Measurements from ENCODE around the gene CCDC92.
"Not testable (repeated sequence)": the region's sequence is repeated elsewhere in the genome, so short reads cannot be mapped to it uniquely, and the experiment has no call there.

CCDC92 gene

DNA sequence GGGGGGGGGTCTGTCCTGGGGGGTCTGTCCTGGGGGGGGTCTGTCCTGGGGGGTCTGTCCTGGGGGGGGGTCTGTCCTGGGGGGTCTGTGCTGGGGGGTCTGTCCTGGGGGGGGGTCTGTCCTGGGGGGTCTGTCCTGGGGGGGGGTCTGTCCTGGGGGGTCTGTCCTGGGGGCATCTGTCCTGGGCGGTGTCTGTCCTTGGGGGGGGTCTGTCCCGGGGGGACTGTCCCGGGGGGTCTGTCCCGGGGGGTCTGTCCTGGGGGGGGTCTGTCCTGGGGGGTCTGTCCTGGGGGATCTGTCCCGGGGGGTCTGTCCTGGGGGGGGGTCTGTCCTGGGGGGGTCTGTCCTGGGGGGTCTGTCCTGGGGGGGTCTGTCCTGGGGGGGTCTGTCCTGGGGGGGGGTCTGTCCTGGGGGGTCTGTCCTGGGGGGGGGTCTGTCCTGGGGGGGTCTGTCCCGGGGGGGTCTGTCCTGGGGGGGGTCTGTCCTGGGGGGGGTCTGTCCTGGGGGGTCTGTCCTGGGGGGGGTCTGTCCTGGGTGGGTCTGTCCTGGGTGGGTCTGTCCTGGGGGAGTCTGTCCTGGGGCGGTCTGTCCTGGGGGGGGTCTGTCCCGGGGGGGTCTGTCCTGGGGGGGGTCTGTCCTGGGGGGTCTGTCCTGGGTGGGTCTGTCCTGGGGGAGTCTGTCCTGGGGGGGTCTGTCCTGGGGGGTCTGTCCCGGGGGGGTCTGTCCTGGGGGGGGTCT, 60.8 kb downstream of the CCDC92 start:
- DNase-seq (ENCODE audit: low read depth in 2 of 3, low spot score in 1 of 3), result not testable (repeated sequence)

DNA sequence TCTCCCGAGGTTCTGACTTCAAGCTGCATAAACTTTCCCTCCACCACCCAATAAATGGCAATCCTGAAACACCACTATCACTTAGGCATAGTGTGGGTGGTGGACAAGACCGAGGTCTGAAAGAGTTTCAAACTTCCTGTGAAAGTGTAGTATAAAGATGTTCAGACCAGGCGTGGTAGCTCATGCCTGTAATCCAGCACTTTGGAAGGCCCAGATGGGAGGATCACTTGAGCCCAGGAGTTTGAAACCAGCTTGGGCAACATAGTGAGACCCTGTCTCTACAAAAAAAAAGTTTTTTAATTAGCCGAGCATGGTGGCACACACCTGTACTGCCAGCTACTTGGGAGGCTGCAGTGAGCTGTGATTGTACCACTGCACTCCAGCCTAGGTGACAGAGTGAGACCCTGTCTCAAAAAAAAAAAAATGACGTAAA, 61.9 kb downstream of the CCDC92 start:
- DNase-seq (ENCODE audit: low read depth in 2 of 3, low spot score in 1 of 3), result no peak

DNA sequence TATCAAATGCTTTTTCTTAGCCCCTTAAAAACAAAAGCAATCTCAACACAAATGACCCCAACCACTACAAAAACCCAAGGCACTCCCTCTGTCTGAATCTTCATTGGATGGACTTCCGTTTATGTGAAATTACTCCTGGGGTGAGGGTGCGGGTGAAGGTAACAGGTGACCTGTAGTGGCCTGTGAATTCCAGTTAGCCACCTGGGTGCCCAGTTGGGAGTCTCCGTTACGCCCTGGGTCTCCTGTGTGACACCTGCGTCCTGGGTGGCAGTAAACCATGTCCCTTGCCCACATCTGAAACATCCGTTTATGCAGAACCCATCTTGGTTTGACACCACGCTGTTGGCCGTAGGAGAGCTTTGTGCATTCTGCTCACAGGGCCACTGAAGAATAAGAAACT, 62.6 kb downstream of the CCDC92 start:
- DNase-seq (ENCODE audit: low read depth in 2 of 3, low spot score in 1 of 3), result no peak

DNA sequence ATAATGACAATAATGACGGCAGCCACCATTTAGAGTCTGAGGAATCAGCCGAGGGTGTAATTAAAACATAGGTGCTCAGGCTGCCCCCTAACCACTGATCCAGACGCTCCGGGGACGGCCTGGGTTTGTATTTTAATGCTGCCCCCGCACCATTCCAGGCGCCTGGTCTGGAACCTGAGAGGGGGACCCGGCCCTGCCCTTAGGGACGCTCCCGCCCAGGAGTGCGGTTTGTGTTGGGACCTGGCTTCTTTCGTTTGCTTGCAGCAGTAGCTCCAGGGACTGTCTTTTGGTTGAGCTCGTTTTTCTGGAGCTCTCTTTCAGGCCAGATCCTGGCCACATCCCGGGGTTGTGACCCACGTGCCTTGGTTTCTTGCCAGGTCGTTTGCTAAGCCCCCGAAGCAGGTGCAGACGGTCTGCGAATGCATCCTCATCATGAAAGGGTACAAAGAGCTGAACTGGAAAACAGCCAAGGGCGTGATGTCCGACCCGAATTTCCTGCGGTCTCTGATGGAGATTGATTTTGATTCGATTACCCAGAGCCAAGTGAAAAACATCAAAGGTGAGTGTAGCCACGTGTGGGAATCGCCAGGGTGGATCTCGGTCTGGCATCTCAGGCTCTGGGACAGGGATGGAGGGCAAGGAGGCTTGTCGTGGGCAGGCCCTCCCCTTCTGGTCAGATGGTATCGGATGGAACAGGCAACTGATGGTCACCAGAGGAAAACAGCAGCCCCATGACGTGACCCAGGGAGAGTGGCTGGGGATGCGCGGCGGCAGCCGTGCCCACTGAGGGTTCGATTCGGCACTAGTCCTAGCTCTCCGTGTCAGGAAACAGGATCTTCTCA, 63.5 kb downstream of the CCDC92 start:
- no peak for DNase-seq (ENCODE audit: low read depth in 2 of 3, low spot score in 1 of 3)

GRCh38 chr12:123907726-123908476, 64.7 kb downstream of the CCDC92 start:
- DNase-seq (ENCODE audit: low read depth in 2 of 3, low spot score in 1 of 3), result no peak

- no peak for DNase-seq (ENCODE audit: low read depth in 2 of 3, low spot score in 1 of 3)
Observed at GRCh38 chr12:123906711-123907420, 65.8 kb downstream of the CCDC92 start.

DNA sequence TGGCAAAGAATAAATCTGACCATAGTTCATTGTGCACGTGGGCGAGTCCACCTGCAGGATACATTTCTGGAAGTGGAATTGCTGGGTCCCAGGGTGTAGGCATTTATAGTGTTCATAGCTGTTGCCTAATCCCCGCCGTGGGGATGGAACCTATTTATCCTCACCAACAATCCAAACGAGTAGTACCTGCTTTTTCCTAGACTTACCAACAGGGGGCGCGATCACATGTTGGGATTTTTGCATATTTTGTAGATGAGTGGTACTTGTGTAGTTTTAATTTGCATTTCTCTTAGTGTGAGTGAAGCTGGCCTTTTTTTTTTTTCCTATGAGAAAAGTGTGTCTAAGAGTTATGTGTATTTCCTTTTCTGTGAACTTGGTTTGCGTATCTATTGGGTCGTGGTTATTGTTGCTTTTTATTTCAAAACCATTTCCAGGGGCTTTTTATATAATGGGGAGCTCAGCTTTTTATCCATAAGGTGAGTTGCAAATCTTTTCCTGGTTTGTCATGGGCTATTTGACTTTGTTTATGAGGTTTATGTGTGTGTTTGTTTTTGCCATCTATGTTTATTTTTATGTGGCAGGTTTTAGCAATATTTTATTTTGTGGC, 67.2 kb downstream of the CCDC92 start:
- peak; percentile 29 to 77 (median 42) for DNase-seq (ENCODE audit: low read depth in 2 of 3, low spot score in 1 of 3)

DNA sequence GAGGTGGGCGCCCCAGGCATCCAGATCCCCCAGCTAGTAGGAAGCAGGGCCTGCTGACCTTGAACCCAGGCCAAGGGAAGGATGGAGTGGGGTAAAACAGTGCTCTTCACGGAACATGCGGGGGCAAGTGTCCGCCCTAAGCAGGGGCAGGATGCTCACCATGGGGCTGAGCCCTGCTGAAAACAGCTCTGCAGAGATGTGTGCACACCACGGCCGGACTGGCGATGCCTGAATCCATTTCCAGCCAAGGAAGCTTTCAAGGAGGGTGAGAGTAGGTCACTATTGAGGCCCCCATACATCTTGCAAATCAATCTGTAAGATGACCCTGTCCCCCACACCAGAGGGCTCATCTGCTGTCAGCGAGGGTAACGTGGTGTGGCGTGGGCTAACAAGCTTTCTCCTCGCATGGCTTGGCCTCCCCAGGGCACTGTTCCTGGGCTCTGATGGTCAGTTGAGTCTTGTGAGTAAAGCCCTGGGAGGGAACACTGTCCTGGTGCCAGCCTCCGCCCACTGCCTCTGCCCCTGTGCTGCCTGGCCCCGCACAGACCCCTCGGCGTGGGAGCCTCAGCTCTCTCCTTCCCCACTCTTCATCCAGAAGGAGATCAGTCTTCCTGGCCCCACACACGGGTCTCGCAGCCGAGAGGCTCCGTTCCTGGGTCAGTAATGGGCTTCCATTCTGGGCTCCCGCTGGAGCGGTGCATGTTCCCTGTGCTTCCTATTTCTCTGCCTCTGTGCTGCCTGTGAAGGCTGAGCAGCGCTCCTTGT, 69.1 kb downstream of the CCDC92 start:
- DNase-seq (ENCODE audit: low read depth in 2 of 3, low spot score in 1 of 3), result no peak

DNA sequence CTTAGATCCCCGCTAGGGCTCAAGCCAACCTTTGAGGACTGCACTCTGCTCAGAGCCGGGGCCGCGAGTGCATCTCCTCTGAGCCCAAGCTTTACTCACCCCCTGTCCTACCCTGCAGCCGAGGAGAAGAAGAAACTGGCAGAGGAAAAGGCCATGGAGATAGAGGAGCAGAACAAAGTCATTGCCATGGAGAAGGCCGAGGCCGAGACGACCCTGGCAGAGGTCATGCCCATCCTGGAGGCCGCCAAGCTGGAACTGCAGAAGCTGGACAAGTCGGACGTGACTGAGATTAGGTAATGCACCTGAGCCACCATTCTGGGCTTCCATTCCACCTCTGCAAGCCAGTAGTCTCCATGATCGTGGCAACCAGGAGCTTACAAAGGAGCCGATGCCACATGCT, 69.8 kb downstream of the CCDC92 start:
- no peak for DNase-seq (ENCODE audit: low read depth in 2 of 3, low spot score in 1 of 3)

- DNase-seq (ENCODE audit: low read depth in 2 of 3, low spot score in 1 of 3), result no peak
Observed at GRCh38 chr12:123900871-123901376, 71.7 kb downstream of the CCDC92 start.

DNA sequence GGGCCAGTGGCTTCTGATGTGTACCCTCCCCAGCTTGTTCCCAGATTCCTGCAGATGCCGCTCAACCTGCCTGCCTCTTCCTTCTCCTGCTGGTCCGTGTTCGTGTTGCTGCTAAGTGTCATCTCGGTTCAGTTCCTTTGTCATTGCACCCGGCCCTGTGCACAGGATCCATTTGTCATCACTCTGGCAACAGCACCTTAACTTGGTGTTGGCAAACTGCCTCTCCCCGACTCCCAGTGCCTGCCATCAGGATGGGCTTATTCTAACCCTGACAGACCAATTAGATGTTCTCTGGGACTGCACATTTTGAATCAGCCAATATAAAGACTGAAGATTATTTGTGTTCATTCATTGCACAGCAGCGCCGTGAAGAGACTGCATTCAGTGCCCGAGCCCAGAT, 73.3 kb downstream of the CCDC92 start:
- DNase-seq (ENCODE audit: low read depth in 2 of 3, low spot score in 1 of 3), result no peak

DNA sequence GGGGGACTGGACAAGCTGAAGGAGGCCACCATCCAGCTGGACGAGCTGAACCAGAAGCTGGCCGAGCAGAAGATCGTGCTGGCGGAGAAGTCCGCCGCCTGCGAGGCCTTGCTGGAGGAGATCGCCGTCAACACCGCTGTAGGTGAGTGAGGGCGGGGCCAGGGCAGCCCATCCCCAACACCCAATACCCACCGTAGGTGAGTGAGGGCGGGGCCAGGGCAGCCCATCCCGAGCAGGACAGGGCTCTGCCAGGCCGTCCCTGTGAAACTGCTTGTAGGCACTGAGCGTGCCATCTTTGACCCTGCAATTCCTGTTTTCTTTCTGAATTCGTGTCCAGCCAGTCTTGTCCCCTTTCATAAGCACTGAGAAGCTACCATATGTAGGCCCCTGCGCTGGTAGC, 74.0 kb downstream of the CCDC92 start:
- DNase-seq (ENCODE audit: low read depth in 2 of 3, low spot score in 1 of 3), result no peak

GRCh38 chr12:123897221-123897620, 75.4 kb downstream of the CCDC92 start:
- DNase-seq (ENCODE audit: low read depth in 2 of 3, low spot score in 1 of 3), result no peak

GRCh38 chr12:123896767-123897166, 75.9 kb downstream of the CCDC92 start:
- no peak for DNase-seq (ENCODE audit: low read depth in 2 of 3, low spot score in 1 of 3)

DNA sequence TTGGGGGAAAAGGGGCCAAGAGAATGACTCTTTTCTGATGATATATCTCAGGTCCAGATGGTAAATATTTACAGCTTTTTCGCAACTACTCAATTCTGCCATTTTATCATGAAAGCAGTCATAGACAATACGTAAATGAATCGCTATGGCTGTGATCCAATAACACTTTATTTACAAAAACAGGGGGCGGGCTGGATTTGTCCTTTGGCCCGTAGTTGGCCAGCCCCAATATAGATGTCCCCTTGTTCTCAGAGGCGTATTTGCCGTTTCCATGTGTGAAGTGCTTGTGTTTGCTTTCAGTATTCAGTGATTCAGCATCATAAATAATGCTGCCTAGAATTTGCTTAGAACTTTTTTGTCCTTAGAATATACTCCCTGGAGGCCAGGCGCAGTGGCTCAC, 77.2 kb downstream of the CCDC92 start:
- no peak for DNase-seq (ENCODE audit: low read depth in 2 of 3, low spot score in 1 of 3)

- no peak for DNase-seq (ENCODE audit: low read depth in 2 of 3, low spot score in 1 of 3)
Observed at GRCh38 chr12:123894823-123895345, 77.7 kb downstream of the CCDC92 start.

DNA sequence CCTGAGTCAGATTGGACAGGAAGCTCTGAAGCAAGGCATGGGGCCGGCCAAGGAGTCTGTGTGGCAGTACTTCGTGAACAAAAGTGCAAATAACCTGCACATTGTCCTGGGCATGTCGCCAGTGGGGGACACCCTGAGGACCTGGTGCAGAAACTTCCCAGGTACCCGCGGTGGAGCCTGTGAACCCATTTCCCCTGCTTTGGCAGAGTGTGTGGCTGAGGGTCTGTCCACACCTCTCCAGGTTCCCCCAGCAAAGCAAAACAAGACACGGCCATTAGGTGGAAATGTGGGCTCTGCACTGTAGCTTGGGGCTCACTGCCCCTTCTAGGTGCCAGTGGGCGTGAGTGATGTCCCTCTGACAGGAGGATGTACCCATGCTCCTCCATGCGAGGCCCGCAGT, 79.4 kb downstream of the CCDC92 start:
- DNase-seq (ENCODE audit: low read depth in 2 of 3, low spot score in 1 of 3), result no peak

GRCh38 chr12:123892853-123893252, 79.8 kb downstream of the CCDC92 start:
- DNase-seq (ENCODE audit: low read depth in 2 of 3, low spot score in 1 of 3), result no peak

GRCh38 chr12:123892180-123892559, 80.5 kb downstream of the CCDC92 start:
- no peak for DNase-seq (ENCODE audit: low read depth in 2 of 3, low spot score in 1 of 3)
